GOT3 (cell line): ENCODE measurements around the gene AP3B2.
"Not testable (repeated sequence)": the region's sequence is repeated elsewhere in the genome, so short reads cannot be mapped to it uniquely, and the experiment has no call there.

ENCODE experiments used
- DNase-seq: peaks from one replicate; lab custom pipeline; 2025; ENCODE audit warnings: mixed read lengths; lab: John Stamatoyannopoulos, UW

The AP3B2 gene

GRCh38 chr15:82709421-82710207, at the start of gene AP3B2:
TSS of gene AP3B2 (minus strand) at chr15:82709875. CDS start at chr15:82709706, 169 bp downstream.
- no peak for DNase-seq

GRCh38 chr15:82751308-82751707, 41.6 kb upstream of the AP3B2 start:
- DNase-seq, result no peak

GRCh38 chr15:82750831-82751180, 41.1 kb upstream of the AP3B2 start:
- no peak for DNase-seq

GRCh38 chr15:82749951-82750830, 40.5 kb upstream of the AP3B2 start:
- DNase-seq, result peak; percentile 63

- no peak for DNase-seq
Measured at GRCh38 chr15:82748315-82748714, 38.6 kb upstream of the AP3B2 start.

GRCh38 chr15:82743810-82744209, 34.1 kb upstream of the AP3B2 start:
- DNase-seq, result no peak

GRCh38 chr15:82742134-82742533, 32.5 kb upstream of the AP3B2 start:
- DNase-seq, result no peak

- no peak for DNase-seq
Measured at GRCh38 chr15:82739086-82739485, 29.4 kb upstream of the AP3B2 start.

- DNase-seq, result no peak
Measured at GRCh38 chr15:82737975-82738374, 28.3 kb upstream of the AP3B2 start.

GRCh38 chr15:82731527-82731926, 21.9 kb upstream of the AP3B2 start:
- DNase-seq, result no peak

GRCh38 chr15:82730022-82730530, 20.4 kb upstream of the AP3B2 start:
- no peak for DNase-seq

- no peak for DNase-seq
Measured at GRCh38 chr15:82726816-82727215, 17.1 kb upstream of the AP3B2 start.

- DNase-seq, result no peak
Measured at GRCh38 chr15:82715003-82715402, 5.3 kb upstream of the AP3B2 start.

- DNase-seq, result no peak
Measured at GRCh38 chr15:82714016-82714415, 4.3 kb upstream of the AP3B2 start.

GRCh38 chr15:82712036-82712435, 2.4 kb upstream of the AP3B2 start:
- no peak for DNase-seq

GRCh38 chr15:82710926-82711490, 1.3 kb upstream of the AP3B2 start:
- DNase-seq, result no peak

GRCh38 chr15:82710208-82710555, 507 bp upstream of the AP3B2 start:
- DNase-seq, result no peak

- DNase-seq, result no peak
Measured at GRCh38 chr15:82709081-82709420, 624 bp downstream of the AP3B2 start.

- DNase-seq, result not testable (repeated sequence)
Measured at GRCh38 chr15:82705856-82706255, 3.8 kb downstream of the AP3B2 start.

- DNase-seq, result no peak
Measured at GRCh38 chr15:82699726-82700125, 9.9 kb downstream of the AP3B2 start.

- DNase-seq, result no peak
Measured at GRCh38 chr15:82698711-82699345, 10.8 kb downstream of the AP3B2 start.

- DNase-seq, result no peak
Measured at GRCh38 chr15:82697735-82698407, 11.8 kb downstream of the AP3B2 start.
